Mesendoderm (in vitro differentiated cells): ENCODE results near the gene HOXC4.

ENCODE experiments used
- DNase-seq: peaks from one replicate; pipeline ENCODE4 v3.0.0; 2013
- H2AK5ac ChIP-seq: 2 replicates; pipeline ENCODE4 v1.6.1; 2013; ENCODE audit warnings: low read length, inconsistent platforms
- H2BK120ac ChIP-seq: 2 replicates; pipeline ENCODE4 v1.6.1; 2013; ENCODE audit warnings: low read depth, mild to moderate bottlenecking, low read length, moderate library complexity, mixed read lengths
- H2BK15ac ChIP-seq: replicated peaks from 2 replicates; pipeline ENCODE4 v1.6.1; 2013; ENCODE audit warnings: low read depth, mild to moderate bottlenecking, moderate library complexity
- H2BK5ac ChIP-seq: 2 replicates; pipeline ENCODE4 v1.6.1; 2013; ENCODE audit warnings: low read length, inconsistent platforms
- H3K18ac ChIP-seq: 2 replicates; pipeline ENCODE4 v1.6.1; 2013; ENCODE audit warnings: mild to moderate bottlenecking, low read length, mixed read lengths
- H3K23ac ChIP-seq: one replicate; pipeline ENCODE4 v1.6.1; 2013; ENCODE audit warnings: low read length
- H3K27ac ChIP-seq: 2 replicates; pipeline ENCODE4 v1.5.1; 2013; ENCODE audit warnings: low read depth, mild to moderate bottlenecking, inconsistent platforms, low read length, moderate library complexity
- H3K27me3 ChIP-seq: 2 replicates; pipeline ENCODE4 v1.6.1; 2013; ENCODE audit warnings: low read length, control low read depth, mild to moderate bottlenecking, inconsistent platforms; ENCODE audit not compliant: insufficient read depth, poor library complexity
- H3K36me3 ChIP-seq: 2 replicates; pipeline ENCODE4 v1.6.1; 2013; ENCODE audit warnings: low read length, inconsistent platforms; ENCODE audit not compliant: control insufficient read depth, insufficient read depth
- H3K4ac ChIP-seq: one replicate; pipeline ENCODE4 v1.6.1; 2013; ENCODE audit warnings: low read depth, mild to moderate bottlenecking, low read length, moderate library complexity
- H3K4me1 ChIP-seq: 2 replicates; pipeline ENCODE4 v1.6.1; 2013; ENCODE audit warnings: low read depth, low read length, inconsistent platforms; ENCODE audit not compliant: control insufficient read depth
- H3K4me2 ChIP-seq: 2 replicates; pipeline ENCODE4 v1.6.1; 2013; ENCODE audit warnings: low read length
- H3K4me3 ChIP-seq: 2 replicates; pipeline ENCODE4 v1.5.1; 2013; ENCODE audit warnings: mild to moderate bottlenecking, low read length
- H3K56ac ChIP-seq: one replicate; pipeline ENCODE4 v1.6.1; 2013; ENCODE audit warnings: low read length
- H3K79me1 ChIP-seq: 2 replicates; pipeline ENCODE4 v1.6.1; 2013; ENCODE audit warnings: low read length, inconsistent platforms
- H3K79me2 ChIP-seq: 2 replicates; pipeline ENCODE4 v1.6.1; 2013; ENCODE audit warnings: mild to moderate bottlenecking, low read length; ENCODE audit not compliant: control insufficient read depth, insufficient read depth
- H3K9ac ChIP-seq: 2 replicates; pipeline ENCODE4 v1.6.1; 2013; ENCODE audit warnings: low read length, inconsistent platforms
- H4K5ac ChIP-seq: one replicate; pipeline ENCODE4 v1.6.1; 2013; ENCODE audit warnings: low read length
- H4K8ac ChIP-seq: one replicate; pipeline ENCODE4 v1.6.1; 2013; ENCODE audit warnings: low read depth, mild to moderate bottlenecking, control low read depth, low read length, moderate library complexity
- WGBS: extraction: QIAGEN DNeasy Blood & Tissue Kit; methylation state at CpG from one replicate; pipeline ENCODE4 v1.1.7; 2013; ENCODE audit warnings: low lambda C conversion rate, missing lambda C conversion rate; ENCODE audit not compliant: insufficient coverage; ENCODE audit errors: extremely low coverage; 5-methylcytosine and 5-hydroxymethylcytosine counted together

HOXC4 gene

DNA sequence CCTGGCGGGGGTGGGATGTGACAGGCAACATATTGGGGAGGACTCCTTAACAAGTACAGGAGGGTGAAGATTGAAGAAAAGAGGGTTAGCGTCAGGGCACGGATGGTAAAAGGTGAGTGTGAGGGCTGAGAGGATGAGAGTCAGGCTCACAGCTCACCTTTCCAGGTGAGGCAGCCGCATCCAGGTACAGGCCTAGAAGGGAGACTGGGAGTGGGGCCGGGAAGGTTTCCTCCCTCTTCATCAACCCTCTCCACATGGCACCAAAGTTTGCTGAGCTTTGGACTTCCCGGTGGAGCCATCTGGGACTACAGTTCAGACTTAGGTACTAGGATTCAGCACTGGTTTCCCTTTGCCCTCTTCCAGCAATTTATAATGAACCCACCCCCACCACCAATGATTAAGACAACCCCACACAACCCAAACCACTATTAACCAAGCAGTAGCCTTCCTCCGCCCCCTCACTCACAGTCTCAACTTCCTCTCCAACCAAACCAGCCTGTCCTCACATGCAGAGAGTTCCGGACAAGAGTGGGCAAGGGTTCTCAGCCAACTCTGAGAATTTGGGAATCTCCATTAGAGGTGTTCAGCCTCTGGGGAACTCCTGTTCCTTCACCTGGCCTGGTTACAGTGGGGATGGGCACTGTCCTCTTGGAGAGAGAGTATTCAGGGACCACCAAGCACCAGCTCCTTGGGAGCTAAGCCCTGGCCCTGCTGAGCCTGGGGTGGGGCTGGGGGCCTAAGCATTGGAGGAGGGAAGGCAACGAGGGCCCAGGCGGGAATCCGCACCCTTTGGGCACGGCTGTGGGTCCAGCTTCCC lies 2.4 kb upstream of the HOXC4 start:
- H3K79me2 ChIP-seq: no peaks in the 10 kb centered on the region
- H3K4me1 ChIP-seq: no peaks in the 10 kb centered on the region
- no peak overlapping the region for H4K8ac ChIP-seq
- no peak overlapping the region for H3K18ac ChIP-seq
- H3K27ac ChIP-seq: no peak overlapping the region
- H3K56ac ChIP-seq: no peak overlapping the region
- H3K4me2 ChIP-seq: no peak overlapping the region
- H3K9ac ChIP-seq: no peak overlapping the region
- no peak overlapping the region for H2BK5ac ChIP-seq
- H3K79me1 ChIP-seq: no peaks in the 10 kb centered on the region
- H3K23ac ChIP-seq: no peak overlapping the region
- H2AK5ac ChIP-seq: no peak overlapping the region
- H3K36me3 ChIP-seq: no peaks in the 10 kb centered on the region
- H3K4ac ChIP-seq: no peak overlapping the region
- H2BK15ac ChIP-seq: no peak overlapping the region
- WGBS: no CpG with 5 or more reads among the region's 12 CpGs
- H4K5ac ChIP-seq: no peak overlapping the region
- no peak overlapping the region for H2BK120ac ChIP-seq
- no peak for DNase-seq
- H3K27me3 ChIP-seq: peaks cover 96% of the 10 kb centered on the region
- H3K4me3 ChIP-seq: no peak overlapping the region

- H3K9ac ChIP-seq: no peak overlapping the region
- WGBS: no CpG with 5 or more reads among the region's 24 CpGs
- H3K36me3 ChIP-seq: no peaks in the 10 kb centered on the region
- no peak overlapping the region for H3K4ac ChIP-seq
- no peak overlapping the region for H2BK15ac ChIP-seq
- no peak overlapping the region for H2BK5ac ChIP-seq
- H3K4me3 ChIP-seq: no peak overlapping the region
- H3K56ac ChIP-seq: no peak overlapping the region
- no peak overlapping the region for H3K23ac ChIP-seq
- no peak overlapping the region for H3K27ac ChIP-seq
- no peak overlapping the region for H4K8ac ChIP-seq
- no peak overlapping the region for H2AK5ac ChIP-seq
- H3K18ac ChIP-seq: no peak overlapping the region
- no peak for DNase-seq
- no peaks in the 10 kb centered on the region for H3K79me1 ChIP-seq
- H3K4me1 ChIP-seq: no peaks in the 10 kb centered on the region
- H2BK120ac ChIP-seq: no peak overlapping the region
- no peak overlapping the region for H3K4me2 ChIP-seq
- H3K79me2 ChIP-seq: no peaks in the 10 kb centered on the region
- H4K5ac ChIP-seq: no peak overlapping the region
- peaks cover 96% of the 10 kb centered on the region for H3K27me3 ChIP-seq
Measured at GRCh38 chr12:54051874-54052437, 1.7 kb upstream of the HOXC4 start.

GRCh38 chr12:54052438-54053002 lies 1.1 kb upstream of the HOXC4 start:
- no peaks in the 10 kb centered on the region for H3K36me3 ChIP-seq
- no peak overlapping the region for H4K5ac ChIP-seq
- peak; percentile 56 for DNase-seq
- H3K79me1 ChIP-seq: no peaks in the 10 kb centered on the region
- H4K8ac ChIP-seq: no peak overlapping the region
- H3K4me3 ChIP-seq: no peak overlapping the region
- no peak overlapping the region for H2AK5ac ChIP-seq
- no peak overlapping the region for H2BK5ac ChIP-seq
- no CpG with 5 or more reads among the region's 10 CpGs for WGBS
- no peak overlapping the region for H3K18ac ChIP-seq
- H3K79me2 ChIP-seq: no peaks in the 10 kb centered on the region
- H3K4me2 ChIP-seq: no peak overlapping the region
- no peak overlapping the region for H2BK15ac ChIP-seq
- H3K56ac ChIP-seq: no peak overlapping the region
- no peak overlapping the region for H3K27ac ChIP-seq
- no peak overlapping the region for H2BK120ac ChIP-seq
- no peak overlapping the region for H3K23ac ChIP-seq
- no peak overlapping the region for H3K9ac ChIP-seq
- peaks cover 96% of the 10 kb centered on the region for H3K27me3 ChIP-seq
- no peak overlapping the region for H3K4ac ChIP-seq
- H3K4me1 ChIP-seq: no peaks in the 10 kb centered on the region

- Histone ChIP-seq H2BK15ac (no peak overlapping the region), H3K23ac (no peak overlapping the region), H3K27ac (no peak overlapping the region), H3K9ac (no peak overlapping the region), H4K8ac (no peak overlapping the region), H3K79me2 (no peaks in the 10 kb centered on the region), H2BK5ac (no peak overlapping the region), H4K5ac (no peak overlapping the region), H2AK5ac (no peak overlapping the region), H3K56ac (no peak overlapping the region), H3K27me3 (peaks cover 96% of the 10 kb centered on the region), H3K4me3 (no peak overlapping the region), H3K79me1 (no peaks in the 10 kb centered on the region), H3K4me1 (no peaks in the 10 kb centered on the region), H3K4me2 (peak overlapping the region; percentile 6), H3K18ac (no peak overlapping the region), H3K36me3 (no peaks in the 10 kb centered on the region), H3K4ac (no peak overlapping the region), H2BK120ac (no peak overlapping the region)
- WGBS: no CpG with 5 or more reads among the region's 22 CpGs
- no peak for DNase-seq
Measured at GRCh38 chr12:54053003-54053750, 458 bp upstream of the HOXC4 start.

GRCh38 chr12:54054742-54055194 lies 1.1 kb downstream of the HOXC4 start:
- Histone ChIP-seq H4K5ac (no peak overlapping the region), H3K56ac (no peak overlapping the region), H4K8ac (no peak overlapping the region), H3K18ac (no peak overlapping the region), H3K4me3 (no peak overlapping the region), H3K79me1 (no peaks in the 10 kb centered on the region), H3K4ac (no peak overlapping the region), H3K27me3 (peaks cover 98% of the 10 kb centered on the region), H3K79me2 (no peaks in the 10 kb centered on the region), H3K27ac (no peak overlapping the region), H3K36me3 (no peaks in the 10 kb centered on the region), H3K4me1 (no peaks in the 10 kb centered on the region), H2BK15ac (no peak overlapping the region), H2BK5ac (no peak overlapping the region), H3K23ac (no peak overlapping the region), H3K4me2 (no peak overlapping the region), H2AK5ac (no peak overlapping the region), H3K9ac (no peak overlapping the region), H2BK120ac (no peak overlapping the region)
- no CpG with 5 or more reads among the region's 24 CpGs for WGBS
- DNase-seq: no peak
